Central memory CD8-positive, alpha-beta T cell (primary cell): ENCODE data around the gene SLC17A5.
"Not testable (repeated sequence)": the region's sequence is repeated elsewhere in the genome, so short reads cannot be mapped to it uniquely, and the experiment has no call there.

ENCODE experiments used
- ATAC-seq: fragments of 150-1000 bp; cut with Tn5 transposase; replicated peaks from 2 replicates; pipeline ENCODE4 v1.10.0; 2022; ENCODE audit warnings: mild to moderate bottlenecking, moderate FRiP score, moderate number of reproducible peaks; ENCODE audit not compliant: poor library complexity, severe bottlenecking; ENCODE audit errors: extremely low read depth
- DNase-seq, 2 donors: peaks; one replicate each; pipeline ENCODE4 v3.0.0; 2021; ENCODE audit warnings: low spot score in 2 of 2
- H3K27ac Mint-ChIP-seq: one replicate; pipeline ENCODE4 v1.8.0; 2022; ENCODE audit warnings: low read depth, mild to moderate bottlenecking, moderate library complexity, mixed read lengths
- H3K27me3 Mint-ChIP-seq: one replicate; pipeline ENCODE4 v1.8.0; 2022; ENCODE audit warnings: mixed read lengths
- H3K36me3 Mint-ChIP-seq: one replicate; pipeline ENCODE4 v1.8.0; 2022; ENCODE audit warnings: mild to moderate bottlenecking, moderate library complexity, mixed read lengths; ENCODE audit not compliant: insufficient read depth
- H3K4me1 Mint-ChIP-seq: one replicate; pipeline ENCODE4 v1.8.0; 2022; ENCODE audit warnings: mixed read lengths
- H3K4me3 Mint-ChIP-seq: one replicate; pipeline ENCODE4 v1.8.0; 2022; ENCODE audit warnings: mild to moderate bottlenecking, moderate library complexity, mixed read lengths
- H3K9me3 Mint-ChIP-seq: one replicate; pipeline ENCODE4 v1.8.0; 2022; ENCODE audit warnings: mixed read lengths

SLC17A5 gene

DNA sequence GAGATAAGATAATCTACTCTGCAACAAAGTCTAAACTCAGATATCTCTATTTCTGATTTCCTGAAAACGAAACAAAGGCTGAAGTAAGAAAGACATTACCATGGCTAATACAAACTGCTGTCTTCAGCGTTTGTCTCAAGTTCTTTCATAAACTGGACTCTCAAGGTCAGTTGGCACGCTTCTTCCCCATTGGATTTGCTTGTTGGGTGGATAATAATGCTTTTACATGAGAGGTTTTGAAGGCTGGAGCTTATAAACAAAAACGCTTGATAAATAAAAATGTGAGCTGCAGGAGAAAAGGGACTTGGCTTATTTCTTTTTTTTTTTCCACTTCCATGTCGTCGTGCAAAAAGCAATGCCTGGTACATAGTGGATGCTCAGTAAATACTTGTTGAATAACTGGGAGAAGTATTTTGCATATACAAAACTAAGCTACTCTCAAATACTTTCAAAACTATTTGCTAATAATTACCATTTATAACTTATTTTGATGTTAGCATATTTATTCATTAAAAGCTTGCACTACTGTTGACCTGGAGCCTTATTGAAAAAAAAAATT lies 67.3 kb downstream of the SLC17A5 start:
- H3K4me3 Mint-ChIP-seq: peak overlapping the region; percentile 71
- no peaks in the 10 kb centered on the region for H3K9me3 Mint-ChIP-seq
- H3K4me1 Mint-ChIP-seq: peaks cover 17% of the 10 kb centered on the region
- DNase-seq (no peak), ATAC-seq (no peak)
- H3K27me3 Mint-ChIP-seq: no peaks in the 10 kb centered on the region
- peaks cover 5% of the 10 kb centered on the region for H3K36me3 Mint-ChIP-seq
- peak overlapping the region; percentile 98 for H3K27ac Mint-ChIP-seq

DNA sequence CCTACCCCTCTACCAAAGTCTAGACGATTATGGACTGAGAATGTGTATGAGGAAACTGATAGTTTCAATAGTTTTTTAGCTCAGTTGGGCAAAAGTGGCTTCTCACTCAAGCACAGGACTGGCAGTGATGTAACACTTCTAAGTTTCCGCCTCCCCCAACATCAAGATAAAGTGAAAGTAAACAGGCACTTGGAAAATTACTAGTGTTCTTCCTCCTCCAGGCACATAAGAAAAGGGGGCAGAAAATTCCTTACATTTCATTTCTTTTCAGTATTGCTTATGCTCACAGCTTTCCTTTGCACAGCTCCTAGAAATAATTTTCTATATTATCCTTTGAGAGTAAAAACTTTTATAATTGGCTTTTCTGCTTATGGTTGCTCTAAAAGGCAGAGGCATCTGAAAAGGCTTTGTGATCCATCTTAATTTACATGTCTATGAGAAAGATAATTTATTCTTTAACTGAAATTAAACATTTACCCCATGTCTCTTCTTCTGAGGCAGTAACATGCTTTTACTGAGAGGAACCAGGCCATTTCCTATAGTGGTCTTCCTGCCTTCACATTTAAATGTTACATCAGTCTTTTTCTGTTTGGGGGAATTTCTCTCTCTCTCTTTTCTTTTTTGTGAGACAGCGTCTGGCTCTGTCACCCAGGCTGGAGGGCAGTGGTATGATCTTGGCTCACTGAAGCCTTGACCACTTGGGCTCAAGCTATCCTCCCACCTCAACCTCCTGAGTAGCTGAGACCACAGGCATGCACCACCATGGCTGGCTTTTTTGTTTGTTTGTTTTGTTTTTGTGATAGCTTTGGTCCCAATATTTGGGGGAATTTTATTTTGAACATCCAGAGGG lies 68.0 kb downstream of the SLC17A5 start:
- Mint-ChIP-seq H3K4me3 (peak overlapping the region; percentile 71), H3K4me1 (peaks cover 19% of the 10 kb centered on the region), H3K27ac (peak overlapping the region; percentile 98), H3K9me3 (no peaks in the 10 kb centered on the region), H3K36me3 (peaks cover 5% of the 10 kb centered on the region), H3K27me3 (no peaks in the 10 kb centered on the region)
- DNase-seq: peak in 1 of 2 donors; percentile 23
- peak; percentile 87 for ATAC-seq

DNA sequence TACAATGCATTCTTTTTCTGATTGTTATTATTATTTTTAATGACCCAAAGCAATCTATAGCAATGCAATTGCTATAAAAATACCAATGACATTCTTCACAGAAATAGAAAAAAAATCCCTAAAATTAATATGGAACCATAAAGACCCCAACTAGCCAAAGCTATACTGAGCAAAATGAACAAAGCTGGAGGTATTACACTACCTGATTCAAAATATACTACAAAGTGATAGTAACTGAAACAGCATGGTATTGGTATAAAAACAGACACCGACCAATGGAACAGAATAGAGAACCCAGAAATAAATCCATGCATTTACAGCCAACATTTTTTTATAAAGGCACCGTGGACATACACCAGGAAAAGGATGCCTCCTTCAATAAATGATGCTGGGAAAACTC lies 72.5 kb downstream of the SLC17A5 start:
- ATAC-seq: no peak
- DNase-seq: no peak
- peaks cover 9% of the 10 kb centered on the region for H3K36me3 Mint-ChIP-seq
- H3K27ac Mint-ChIP-seq: no peak overlapping the region
- no peaks in the 10 kb centered on the region for H3K9me3 Mint-ChIP-seq
- peaks cover 23% of the 10 kb centered on the region for H3K4me1 Mint-ChIP-seq
- H3K4me3 Mint-ChIP-seq: no peak overlapping the region
- H3K27me3 Mint-ChIP-seq: no peaks in the 10 kb centered on the region

DNA sequence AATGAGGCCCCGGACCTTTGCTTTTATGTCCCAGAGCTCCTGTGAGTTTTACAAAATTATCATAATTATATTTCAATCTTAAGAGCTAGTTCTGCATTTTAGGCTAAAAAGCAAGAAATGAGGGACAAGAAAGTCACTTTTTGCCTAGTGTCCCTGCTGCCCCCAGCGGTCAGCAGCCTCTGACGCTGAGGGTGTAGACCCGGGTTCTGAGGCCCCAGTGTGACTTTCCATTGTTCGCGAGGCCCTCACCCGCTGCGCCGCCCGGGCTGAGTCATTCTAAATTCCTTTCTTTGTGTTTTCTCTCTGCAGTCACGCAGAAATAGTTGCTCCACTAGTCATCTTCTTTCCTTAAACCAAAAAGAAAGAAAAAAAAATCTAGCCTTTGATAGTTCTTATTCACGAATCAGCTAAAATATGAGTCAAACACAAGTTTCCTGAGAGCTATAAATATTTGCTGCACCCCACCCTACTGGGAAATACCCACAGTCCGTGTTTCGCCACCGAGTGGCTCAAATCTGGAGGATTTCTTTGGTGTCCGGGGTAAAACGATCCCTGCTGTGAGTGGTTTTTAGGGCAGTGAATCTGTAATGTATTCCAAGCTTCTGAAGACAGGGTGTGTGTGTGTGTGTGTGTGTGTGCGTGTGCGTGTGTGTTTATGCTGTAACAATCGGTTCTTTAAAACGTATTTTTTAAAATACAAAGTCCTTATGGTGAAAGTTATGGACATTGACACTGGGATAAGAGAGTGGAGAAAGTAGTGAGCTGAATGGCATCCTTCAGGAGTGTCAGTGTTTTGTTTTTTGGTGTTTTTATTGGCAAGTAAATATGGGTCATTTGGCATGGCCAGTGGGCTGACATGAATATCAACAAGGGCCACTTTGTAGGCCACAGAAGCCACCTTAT lies 73.3 kb downstream of the SLC17A5 start:
- Mint-ChIP-seq H3K4me3 (peak overlapping the region; percentile 67), H3K27me3 (no peaks in the 10 kb centered on the region), H3K27ac (peak overlapping the region; percentile 96), H3K9me3 (peaks cover 4% of the 10 kb centered on the region), H3K36me3 (peaks cover 6% of the 10 kb centered on the region), H3K4me1 (peaks cover 15% of the 10 kb centered on the region)
- ATAC-seq (peak; percentile 47), DNase-seq (no peak)

DNA sequence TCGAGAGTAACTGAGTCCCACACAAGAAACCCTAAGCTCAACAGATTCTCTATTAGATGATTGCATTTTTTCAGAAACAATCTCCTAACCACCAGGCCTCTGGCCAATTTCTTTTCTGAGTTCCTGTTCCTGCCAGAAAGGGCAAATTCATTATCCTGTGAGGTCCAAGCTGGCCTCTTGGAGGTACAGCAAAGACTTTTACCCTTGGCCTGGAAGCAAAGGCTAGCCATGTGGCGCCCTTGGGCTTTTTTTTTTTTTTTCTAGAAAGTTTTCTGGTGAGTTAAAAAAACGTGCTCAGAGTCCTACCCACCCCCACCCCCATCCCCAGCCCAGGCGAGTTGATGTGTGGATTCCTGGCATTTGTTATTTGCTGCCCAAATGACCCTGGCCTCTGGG lies 73.9 kb downstream of the SLC17A5 start:
- H3K27ac Mint-ChIP-seq: peak overlapping the region; percentile 96
- peaks cover 5% of the 10 kb centered on the region for H3K9me3 Mint-ChIP-seq
- peaks cover 9% of the 10 kb centered on the region for H3K4me1 Mint-ChIP-seq
- DNase-seq (no peak), ATAC-seq (no peak)
- H3K36me3 Mint-ChIP-seq: peaks cover 3% of the 10 kb centered on the region
- peak overlapping the region; percentile 67 for H3K4me3 Mint-ChIP-seq
- no peaks in the 10 kb centered on the region for H3K27me3 Mint-ChIP-seq

DNA sequence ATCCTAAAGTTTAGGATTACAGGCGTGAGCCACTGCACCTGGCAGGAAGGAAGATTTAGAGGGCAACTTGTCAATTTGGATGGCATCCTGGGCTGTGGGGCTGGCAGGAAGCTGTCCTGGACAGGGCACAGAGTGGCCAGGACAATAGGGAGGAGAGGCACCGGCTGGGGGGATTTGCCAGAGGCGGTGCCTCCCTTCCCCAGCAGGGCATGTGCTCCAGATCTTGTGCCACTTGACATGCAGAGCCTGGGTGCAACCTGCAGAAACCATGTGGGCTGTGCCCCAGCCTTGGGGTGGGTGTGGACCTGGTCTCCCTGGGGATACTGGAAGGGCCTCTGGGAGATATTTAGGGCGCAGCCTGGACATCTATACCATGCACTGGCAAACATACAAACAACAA lies 74.4 kb downstream of the SLC17A5 start:
- Mint-ChIP-seq H3K9me3 (peaks cover 5% of the 10 kb centered on the region), H3K36me3 (peaks cover 3% of the 10 kb centered on the region), H3K4me3 (no peak overlapping the region), H3K27me3 (no peaks in the 10 kb centered on the region), H3K27ac (no peak overlapping the region), H3K4me1 (peaks cover 9% of the 10 kb centered on the region)
- ATAC-seq (no peak), DNase-seq (no peak)

DNA sequence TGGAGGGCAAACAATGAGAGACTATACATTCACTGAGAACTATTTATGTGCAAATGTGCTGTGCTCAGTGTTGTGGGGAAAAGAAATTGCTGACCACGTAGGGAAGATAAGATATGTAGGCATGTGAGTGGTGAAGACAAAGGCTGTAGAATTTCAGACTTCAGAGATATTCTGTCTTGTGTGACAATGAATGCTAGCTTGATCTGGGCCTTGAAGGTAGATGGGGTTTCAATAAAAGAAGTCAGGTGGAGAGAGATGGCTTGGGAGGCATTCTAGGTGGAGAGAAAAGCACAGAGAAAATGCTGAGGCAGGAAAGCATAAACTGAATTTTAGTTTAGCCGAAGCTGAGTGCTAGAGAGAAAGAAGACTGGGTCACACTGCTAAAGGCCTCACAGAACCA lies 76.1 kb downstream of the SLC17A5 start:
- no peak for ATAC-seq
- peaks cover 9% of the 10 kb centered on the region for H3K4me1 Mint-ChIP-seq
- peaks cover 3% of the 10 kb centered on the region for H3K36me3 Mint-ChIP-seq
- H3K27me3 Mint-ChIP-seq: no peaks in the 10 kb centered on the region
- H3K9me3 Mint-ChIP-seq: peaks cover 5% of the 10 kb centered on the region
- H3K4me3 Mint-ChIP-seq: no peak overlapping the region
- no peak overlapping the region for H3K27ac Mint-ChIP-seq
- DNase-seq: no peak

DNA sequence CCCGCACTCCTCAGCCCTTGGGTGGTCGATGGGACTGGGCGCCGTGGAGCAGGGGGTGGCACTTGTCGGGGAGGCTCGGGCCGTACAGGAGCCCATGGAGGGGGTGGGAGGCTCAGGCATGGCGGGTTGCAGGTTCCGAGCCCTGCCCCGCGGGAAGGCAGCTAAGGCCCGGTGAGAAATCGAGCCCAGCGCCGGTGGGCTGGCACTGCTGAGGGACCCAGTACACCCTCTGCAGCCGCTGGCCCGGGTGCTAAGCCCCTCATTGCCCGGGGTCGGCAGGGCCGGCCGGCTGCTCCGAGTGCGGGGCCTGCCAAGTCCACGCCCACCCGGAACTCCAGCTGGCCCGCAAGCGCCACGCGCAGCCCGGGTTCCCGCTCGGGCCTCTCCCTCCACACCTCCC lies 81.3 kb downstream of the SLC17A5 start:
- H3K36me3 Mint-ChIP-seq: not testable (repeated sequence)

DNA sequence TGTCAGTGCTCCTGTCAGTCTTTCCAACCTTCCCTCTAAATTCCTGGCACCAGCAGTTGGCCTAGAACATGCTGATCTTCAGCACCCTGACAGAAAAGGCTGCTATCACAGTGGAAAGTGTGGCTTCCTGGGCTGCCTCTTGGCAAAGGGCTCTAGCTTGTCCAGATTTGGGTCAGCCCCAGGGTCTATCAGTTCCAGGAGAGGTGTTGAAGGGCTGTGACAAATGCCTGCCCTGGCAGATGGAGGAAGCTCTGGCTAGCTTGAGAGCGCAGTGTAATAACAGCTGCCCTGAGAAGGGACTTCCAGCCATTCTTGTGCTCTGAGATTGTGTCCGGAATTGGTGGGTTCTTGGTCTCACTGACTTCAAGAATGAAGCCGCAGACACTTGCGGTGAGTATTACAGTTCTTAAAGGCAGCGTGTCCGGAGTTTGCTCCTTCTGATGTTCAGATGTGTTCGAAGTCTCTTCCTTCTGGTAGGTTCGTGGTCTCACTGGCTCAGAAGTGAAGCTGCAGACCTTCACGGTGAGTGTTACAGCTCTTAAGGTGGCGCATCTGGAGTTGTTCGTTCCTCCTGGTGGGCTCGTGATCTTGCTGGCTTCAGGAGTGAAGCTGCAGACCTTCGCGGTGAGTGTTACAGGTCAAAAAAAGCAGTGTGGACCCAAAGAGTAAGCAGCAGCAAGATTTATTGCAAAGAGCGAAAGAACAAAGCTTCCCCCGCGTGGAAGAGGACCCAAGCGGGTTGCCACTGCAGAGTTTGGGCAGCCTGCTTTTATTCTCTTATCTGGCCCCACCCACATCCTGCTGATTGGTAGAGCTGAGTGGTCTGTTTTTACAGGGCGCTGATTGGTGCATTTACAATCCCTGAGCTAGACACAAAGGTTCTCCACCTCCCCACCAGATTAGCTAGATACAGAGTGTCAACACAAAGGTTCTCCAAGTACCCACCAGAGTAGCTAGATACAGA lies 82.3 kb downstream of the SLC17A5 start:
- H3K27ac Mint-ChIP-seq, H3K9me3 Mint-ChIP-seq, ATAC-seq, H3K36me3 Mint-ChIP-seq, H3K4me1 Mint-ChIP-seq, H3K4me3 Mint-ChIP-seq, DNase-seq, H3K27me3 Mint-ChIP-seq: not testable (repeated sequence)

More for the DNA sequence above, 81.3 kb downstream of the SLC17A5 start:
- H3K27me3 Mint-ChIP-seq, DNase-seq, H3K27ac Mint-ChIP-seq, H3K4me1 Mint-ChIP-seq, ATAC-seq, H3K9me3 Mint-ChIP-seq, H3K4me3 Mint-ChIP-seq: not testable (repeated sequence)

DNA sequence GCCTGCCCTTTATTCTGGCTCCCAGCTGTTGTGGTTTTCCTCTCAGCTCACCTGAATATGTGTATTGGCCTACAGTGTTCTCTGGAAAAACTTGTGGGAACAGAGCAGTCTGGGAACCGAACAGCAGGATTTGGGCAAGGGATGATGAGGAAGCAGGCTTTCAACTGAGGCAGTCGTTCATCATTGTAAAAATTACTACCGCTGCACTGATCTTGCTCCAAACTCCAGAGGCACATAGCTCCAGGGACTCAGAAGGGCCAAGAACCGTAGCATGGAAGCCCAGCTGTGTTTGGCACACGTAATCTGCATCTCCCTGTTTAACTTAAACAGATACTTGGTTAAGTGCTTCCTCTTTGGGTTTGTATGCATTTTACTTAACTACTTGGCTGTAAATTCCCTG lies 84.7 kb downstream of the SLC17A5 start:
- Mint-ChIP-seq H3K36me3 (peaks cover 2% of the 10 kb centered on the region), H3K9me3 (no peaks in the 10 kb centered on the region), H3K27me3 (no peaks in the 10 kb centered on the region), H3K4me3 (no peak overlapping the region), H3K4me1 (no peaks in the 10 kb centered on the region), H3K27ac (no peak overlapping the region)
- no peak for ATAC-seq
- no peak for DNase-seq

DNA sequence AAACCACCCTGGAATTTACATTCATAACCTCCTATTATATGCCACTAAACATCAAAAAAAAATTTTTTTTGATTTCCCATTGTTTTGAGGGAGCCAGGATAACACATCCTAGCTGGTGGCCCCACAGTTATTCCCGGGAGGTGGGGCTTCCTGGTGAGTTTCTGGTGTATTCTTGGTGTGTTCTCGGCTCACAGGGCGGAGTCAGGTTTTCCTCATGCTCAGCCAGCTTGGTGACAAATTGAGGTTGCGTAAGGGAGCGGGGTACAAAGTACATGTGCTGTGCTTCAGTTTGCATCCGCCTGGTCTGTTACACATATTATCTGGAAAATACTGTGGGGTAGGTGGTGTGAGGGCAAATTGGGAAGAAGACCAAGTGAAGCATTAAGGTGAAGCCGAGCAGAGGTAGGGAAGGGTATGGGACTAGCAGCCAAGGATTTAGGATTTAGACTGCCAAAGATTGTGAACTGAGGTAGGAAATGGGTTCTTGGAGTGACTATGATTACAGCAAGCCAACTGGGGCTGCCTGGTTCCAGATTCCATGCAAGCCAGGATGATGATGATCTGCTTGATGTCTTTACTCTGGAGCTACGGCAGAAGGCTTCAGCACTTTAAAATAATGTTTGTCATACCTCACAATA lies 86.7 kb downstream of the SLC17A5 start:
- peaks cover 2% of the 10 kb centered on the region for H3K36me3 Mint-ChIP-seq
- no peak overlapping the region for H3K4me3 Mint-ChIP-seq
- no peaks in the 10 kb centered on the region for H3K4me1 Mint-ChIP-seq
- H3K27ac Mint-ChIP-seq: no peak overlapping the region
- ATAC-seq: no peak
- H3K27me3 Mint-ChIP-seq: no peaks in the 10 kb centered on the region
- H3K9me3 Mint-ChIP-seq: no peaks in the 10 kb centered on the region
- no peak for DNase-seq
